K562 (cell line): ENCODE data around the gene RABL6. TPM values are rescaled to one million over a fixed set of nuclear protein-coding genes. Genes with fewer than 3 reads are reported as not detected.

ENCODE experiments used
- CBX8 ChIP-seq: fragments of 200-600 bp; sonication (generic); IDR thresholded peaks from 2 replicates; pipeline ENCODE4 v1.6.1; 2012; ENCODE audit warnings: borderline replicate concordance, mixed run types, low read depth, mild to moderate bottlenecking, moderate library complexity, mixed read lengths, low read length, control low read depth, inconsistent platforms; ENCODE audit not compliant: poor library complexity, severe bottlenecking; ENCODE audit errors: extremely low read depth
- EGR1 ChIP-seq: fragments of 450-650 bp; conservative IDR thresholded peaks from 2 replicates; pipeline ENCODE4 v1.6.1; 2017; ENCODE audit warnings: mild to moderate bottlenecking
- NCOR1 ChIP-seq: fragments of 450-650 bp; IDR thresholded peaks from 2 replicates; pipeline ENCODE4 v1.6.1; 2016; ENCODE audit warnings: mild to moderate bottlenecking, moderate library complexity
- NFXL1 ChIP-seq: fragments of 450-650 bp; formaldehyde crosslinking; IDR thresholded peaks from 2 replicates; pipeline ENCODE4 v1.4.0; 2021; ENCODE audit warnings: mild to moderate bottlenecking
- NR2C1 ChIP-seq, 2 experiments: fragments of 450-650 bp; IDR thresholded peaks; 2 replicates each; pipeline ENCODE4 v1.6.1; 2017; ENCODE audit warnings: mild to moderate bottlenecking in 2 of 2, antibody characterized with exemption in 1 of 2, inconsistent platforms in 1 of 2, missing compliant biosample characterization in 1 of 2, missing genetic modification characterization in 1 of 2
- POLR2G ChIP-seq: fragments of 200-400 bp; formaldehyde crosslinking; IDR thresholded peaks from 2 replicates; pipeline ENCODE4 v1.6.1; 2017; ENCODE audit warnings: low read depth, mild to moderate bottlenecking, antibody characterized with exemption, low read length, moderate library complexity
- PTBP1 ChIP-seq: fragments of 200-400 bp; formaldehyde crosslinking; IDR thresholded peaks from 2 replicates; pipeline ENCODE4 v1.6.1; 2017; ENCODE audit warnings: low read depth, low read length
- RBFOX2 ChIP-seq: fragments of 200-400 bp; formaldehyde crosslinking; IDR thresholded peaks from 2 replicates; pipeline ENCODE4 v1.6.1; 2017; ENCODE audit warnings: low read depth, mild to moderate bottlenecking, low read length, moderate library complexity
- ZNF282 ChIP-seq: sonication (generic); formaldehyde crosslinking; IDR thresholded peaks from 2 replicates; pipeline ENCODE4 v1.8.1; 2023; ENCODE audit warnings: missing genetic modification reagents
- ZNF431 ChIP-seq: sonication (generic); formaldehyde crosslinking; IDR thresholded peaks from 2 replicates; pipeline ENCODE4 v1.8.0; 2022; ENCODE audit warnings: mild to moderate bottlenecking, missing genetic modification reagents
- polyA plus RNA-seq, 8 experiments: library from polyadenylated mRNA; depleted of rRNA in 4 of 8; stranded (reverse) in 5 of 8; unstranded in 3 of 8; fragments of >200 nt; fragmentation: Nextera tagmentation in 2 of 8; fragmentation: Illumina TruSeq in 1 of 8; extraction: Ambion mirVana in 2 of 8; extraction: Trizol in 1 of 8; gene quantifications; 2 replicates each; pipeline versions ENCODE4 v1.2.1 to v1.2.3, GENCODE V29; 2011 to 2014; ENCODE audit warnings: inconsistent platforms in 1 of 8, missing spikeins in 1 of 8
- total RNA-seq, 7 experiments: library from RNA; depleted of rRNA in 6 of 7; stranded (reverse); fragments of >200 nt in 6 of 7; fragmentation: Illumina TruSeq in 2 of 7; extraction: Trizol in 2 of 7; gene quantifications; 2 replicates each; pipeline versions ENCODE4 v1.2.1 to v1.2.3, GENCODE V29; 2011 to 2021; ENCODE audit warnings: low replicate concordance in 1 of 7
- TF ChIP-seq, protein P1 (sequence below): fragments of 450-650 bp; IDR thresholded peaks from 2 replicates; pipeline ENCODE4 v1.7.0; 2016; ENCODE audit warnings: borderline replicate concordance
- TF ChIP-seq, protein P2 (sequence below), 2 experiments: fragments of 450-650 bp in 1 of 2; sonication (generic) in 1 of 2; formaldehyde crosslinking in 1 of 2; IDR thresholded peaks; 2 replicates each; pipeline versions ENCODE4 v1.7.1 to v1.9.0; 2016 to 2022; ENCODE audit warnings: inconsistent platforms in 1 of 2, mild to moderate bottlenecking in 1 of 2, missing genetic modification reagents in 1 of 2
- TF ChIP-seq, protein P3 (sequence below), 3 experiments: fragments of 200-800 bp in 1 of 3; sonication (Bioruptor generic) in 1 of 3; sonication (generic) in 1 of 3; formaldehyde crosslinking in 1 of 3; IDR thresholded peaks; 2 replicates each; pipeline versions ENCODE4 v1.6.1 to v1.8.0; 2016 to 2022; ENCODE audit warnings: mild to moderate bottlenecking in 2 of 3, missing compliant biosample characterization in 2 of 3, missing genetic modification characterization in 2 of 3, missing genetic modification reagents in 1 of 3

RABL6 gene
- total and polyA plus RNA-seq, 9 of the 15 experiments (the other 6 are each of a cell fraction or from before 2014, with no cell fraction given), result 5.6 to 181 (median 84.5) TPM

DNA sequence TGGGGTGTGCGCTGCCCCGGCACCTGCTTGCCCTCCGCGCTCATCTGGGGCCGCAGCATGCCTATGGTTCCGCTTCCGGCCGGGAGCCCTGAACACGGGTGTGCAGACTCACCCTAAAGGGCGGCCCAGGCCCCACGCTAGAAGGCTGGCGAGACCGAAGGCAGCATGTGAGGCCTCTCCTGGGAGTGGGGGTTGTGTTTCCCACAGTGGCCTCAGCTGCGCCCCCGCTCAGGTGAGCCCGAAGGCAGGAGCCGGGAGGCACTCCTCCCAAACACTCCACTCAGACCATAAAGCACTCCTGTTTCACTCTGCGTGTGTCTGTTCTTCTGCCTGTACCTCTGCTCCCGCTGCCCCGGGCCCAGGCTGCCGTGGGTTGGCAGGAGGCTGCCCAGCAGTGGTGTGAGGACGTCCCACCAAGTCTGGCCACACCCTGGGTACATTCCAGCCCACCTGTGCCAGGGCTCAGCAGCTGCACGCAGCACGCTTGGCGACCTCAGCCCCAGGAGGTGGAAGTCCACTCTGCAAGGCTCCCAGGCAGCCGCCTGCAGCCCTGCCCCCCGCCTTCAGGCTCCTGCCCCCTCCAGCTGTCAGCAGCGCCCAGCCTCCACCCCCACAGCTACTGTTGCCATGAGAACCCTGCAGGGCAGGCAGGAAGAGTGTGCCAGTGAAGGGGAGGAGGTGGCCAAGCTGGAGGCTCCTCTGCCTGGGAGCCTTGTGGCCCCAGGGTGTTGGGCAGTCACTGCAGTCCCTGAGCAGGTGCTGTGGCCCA is 33.3 kb downstream of the RABL6 start (continued):
- TF ChIP-seq NFXL1 (CRISPR knock-in tag) (no peak), NR2C1 (IDR thresholded peaks at IDR 0.05) (no peak), NR2C1 (tag; IDR thresholded peaks at IDR 0.05) (no peak), ZNF431 (0 out of 2 replicates have a peak, but pooled peaks have one; percentile 39), NCOR1 (peak; percentile 17; the same call in 1 of the 2 replicates), POLR2G (peak; percentile 68), PTBP1 (0 out of 2 replicates have a peak, but pooled peaks have one; percentile 70), CBX8 (no peak), ZNF282 (CRISPR knock-in tag) (no peak), RBFOX2 (peak; percentile 18; the same call in 1 of the 2 replicates), EGR1 (peak; percentile 52)
- TF ChIP-seq, protein P1, sequence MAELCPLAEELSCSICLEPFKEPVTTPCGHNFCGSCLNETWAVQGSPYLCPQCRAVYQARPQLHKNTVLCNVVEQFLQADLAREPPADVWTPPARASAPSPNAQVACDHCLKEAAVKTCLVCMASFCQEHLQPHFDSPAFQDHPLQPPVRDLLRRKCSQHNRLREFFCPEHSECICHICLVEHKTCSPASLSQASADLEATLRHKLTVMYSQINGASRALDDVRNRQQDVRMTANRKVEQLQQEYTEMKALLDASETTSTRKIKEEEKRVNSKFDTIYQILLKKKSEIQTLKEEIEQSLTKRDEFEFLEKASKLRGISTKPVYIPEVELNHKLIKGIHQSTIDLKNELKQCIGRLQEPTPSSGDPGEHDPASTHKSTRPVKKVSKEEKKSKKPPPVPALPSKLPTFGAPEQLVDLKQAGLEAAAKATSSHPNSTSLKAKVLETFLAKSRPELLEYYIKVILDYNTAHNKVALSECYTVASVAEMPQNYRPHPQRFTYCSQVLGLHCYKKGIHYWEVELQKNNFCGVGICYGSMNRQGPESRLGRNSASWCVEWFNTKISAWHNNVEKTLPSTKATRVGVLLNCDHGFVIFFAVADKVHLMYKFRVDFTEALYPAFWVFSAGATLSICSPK, result no peak
- TF ChIP-seq, protein P2, sequence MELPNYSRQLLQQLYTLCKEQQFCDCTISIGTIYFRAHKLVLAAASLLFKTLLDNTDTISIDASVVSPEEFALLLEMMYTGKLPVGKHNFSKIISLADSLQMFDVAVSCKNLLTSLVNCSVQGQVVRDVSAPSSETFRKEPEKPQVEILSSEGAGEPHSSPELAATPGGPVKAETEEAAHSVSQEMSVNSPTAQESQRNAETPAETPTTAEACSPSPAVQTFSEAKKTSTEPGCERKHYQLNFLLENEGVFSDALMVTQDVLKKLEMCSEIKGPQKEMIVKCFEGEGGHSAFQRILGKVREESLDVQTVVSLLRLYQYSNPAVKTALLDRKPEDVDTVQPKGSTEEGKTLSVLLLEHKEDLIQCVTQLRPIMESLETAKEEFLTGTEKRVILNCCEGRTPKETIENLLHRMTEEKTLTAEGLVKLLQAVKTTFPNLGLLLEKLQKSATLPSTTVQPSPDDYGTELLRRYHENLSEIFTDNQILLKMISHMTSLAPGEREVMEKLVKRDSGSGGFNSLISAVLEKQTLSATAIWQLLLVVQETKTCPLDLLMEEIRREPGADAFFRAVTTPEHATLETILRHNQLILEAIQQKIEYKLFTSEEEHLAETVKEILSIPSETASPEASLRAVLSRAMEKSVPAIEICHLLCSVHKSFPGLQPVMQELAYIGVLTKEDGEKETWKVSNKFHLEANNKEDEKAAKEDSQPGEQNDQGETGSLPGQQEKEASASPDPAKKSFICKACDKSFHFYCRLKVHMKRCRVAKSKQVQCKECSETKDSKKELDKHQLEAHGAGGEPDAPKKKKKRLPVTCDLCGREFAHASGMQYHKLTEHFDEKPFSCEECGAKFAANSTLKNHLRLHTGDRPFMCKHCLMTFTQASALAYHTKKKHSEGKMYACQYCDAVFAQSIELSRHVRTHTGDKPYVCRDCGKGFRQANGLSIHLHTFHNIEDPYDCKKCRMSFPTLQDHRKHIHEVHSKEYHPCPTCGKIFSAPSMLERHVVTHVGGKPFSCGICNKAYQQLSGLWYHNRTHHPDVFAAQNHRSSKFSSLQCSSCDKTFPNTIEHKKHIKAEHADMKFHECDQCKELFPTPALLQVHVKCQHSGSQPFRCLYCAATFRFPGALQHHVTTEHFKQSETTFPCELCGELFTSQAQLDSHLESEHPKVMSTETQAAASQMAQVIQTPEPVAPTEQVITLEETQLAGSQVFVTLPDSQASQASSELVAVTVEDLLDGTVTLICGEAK (IDR thresholded peaks at IDR 0.05), result no peak
- TF ChIP-seq, protein P2 (CRISPR knock-in tag; IDR thresholded peaks at IDR 0.05), result 0 out of 2 replicates have a peak, but pooled peaks have one; percentile 17
- TF ChIP-seq, protein P3, sequence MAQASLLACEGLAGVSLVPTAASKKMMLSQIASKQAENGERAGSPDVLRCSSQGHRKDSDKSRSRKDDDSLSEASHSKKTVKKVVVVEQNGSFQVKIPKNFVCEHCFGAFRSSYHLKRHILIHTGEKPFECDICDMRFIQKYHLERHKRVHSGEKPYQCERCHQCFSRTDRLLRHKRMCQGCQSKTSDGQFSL (CRISPR knock-in tag; IDR thresholded peaks at IDR 0.05), result 0 out of 2 replicates have a peak, but pooled peaks have one; percentile 40
- TF ChIP-seq, protein P3 (tag; IDR thresholded peaks at IDR 0.05), result no peak
